OCI-LY1 (cell line): ENCODE measurements around the gene IRAG1.

ENCODE experiments used
- EZH2 ChIP-seq: fragments of 200-600 bp; sonication (generic), shearing (Covaris generic); IDR thresholded peaks from 2 replicates; pipeline ENCODE4 v1.8.0; 2017; ENCODE audit warnings: borderline replicate concordance, mixed run types, mild to moderate bottlenecking, antibody characterized with exemption, low read length, moderate library complexity, mixed read lengths
- TF ChIP-seq, protein P1 (sequence below): fragments of 200-600 bp; sonication (generic), shearing (Covaris generic); IDR thresholded peaks from 2 replicates; pipeline ENCODE4 v1.5.1; 2017; ENCODE audit warnings: mild to moderate bottlenecking, antibody characterized with exemption, low read length, moderate library complexity, mixed read lengths

DNA sequence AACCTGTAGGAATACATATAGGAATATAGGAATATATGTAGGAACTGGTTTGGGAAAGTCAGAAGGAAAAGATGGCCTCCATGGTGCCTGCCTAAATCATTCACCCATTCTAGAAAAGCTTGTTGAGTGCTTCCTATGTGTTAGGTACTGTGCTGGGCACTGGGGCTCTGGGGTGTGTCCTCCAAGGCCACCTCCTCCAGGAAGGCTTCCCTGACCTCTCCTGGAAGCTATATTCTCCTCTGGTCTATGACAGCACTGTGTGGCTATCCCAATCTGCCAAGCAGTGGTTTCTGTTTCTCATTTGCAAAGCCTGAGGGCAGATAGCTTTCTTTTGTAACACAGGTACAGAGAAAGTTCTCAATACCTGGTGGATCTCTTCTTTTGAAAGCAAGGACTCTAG, 30.2 kb downstream of the IRAG1 start:
- TF ChIP-seq, protein P1, sequence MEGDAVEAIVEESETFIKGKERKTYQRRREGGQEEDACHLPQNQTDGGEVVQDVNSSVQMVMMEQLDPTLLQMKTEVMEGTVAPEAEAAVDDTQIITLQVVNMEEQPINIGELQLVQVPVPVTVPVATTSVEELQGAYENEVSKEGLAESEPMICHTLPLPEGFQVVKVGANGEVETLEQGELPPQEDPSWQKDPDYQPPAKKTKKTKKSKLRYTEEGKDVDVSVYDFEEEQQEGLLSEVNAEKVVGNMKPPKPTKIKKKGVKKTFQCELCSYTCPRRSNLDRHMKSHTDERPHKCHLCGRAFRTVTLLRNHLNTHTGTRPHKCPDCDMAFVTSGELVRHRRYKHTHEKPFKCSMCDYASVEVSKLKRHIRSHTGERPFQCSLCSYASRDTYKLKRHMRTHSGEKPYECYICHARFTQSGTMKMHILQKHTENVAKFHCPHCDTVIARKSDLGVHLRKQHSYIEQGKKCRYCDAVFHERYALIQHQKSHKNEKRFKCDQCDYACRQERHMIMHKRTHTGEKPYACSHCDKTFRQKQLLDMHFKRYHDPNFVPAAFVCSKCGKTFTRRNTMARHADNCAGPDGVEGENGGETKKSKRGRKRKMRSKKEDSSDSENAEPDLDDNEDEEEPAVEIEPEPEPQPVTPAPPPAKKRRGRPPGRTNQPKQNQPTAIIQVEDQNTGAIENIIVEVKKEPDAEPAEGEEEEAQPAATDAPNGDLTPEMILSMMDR, result no peak
- TF ChIP-seq EZH2, result no peak
